SK-N-SH (cell line): ENCODE measurements around the gene SPRY4. TPM values are rescaled to one million over a fixed set of nuclear protein-coding genes. Genes with fewer than 3 reads are reported as not detected.

ENCODE experiments used
- CTCF ChIA-PET: fragments of 300-600, 350-600 bp; formaldehyde crosslinking; extraction: SDS; loops from one replicate; lab custom pipeline; 2021; lab: Yijun Ruan, JAX
- POLR2A ChIA-PET: fragments of 350-600 bp; sonication (Branson Sonifier 250); formaldehyde crosslinking; extraction: SDS; loops from one replicate; lab custom pipeline; 2020; ENCODE audit warnings: antibody characterized with exemption, inconsistent platforms; lab: Yijun Ruan, JAX
- DNase-seq: peaks from one replicate; pipeline ENCODE4 v3.0.0; 2012
- H2AFZ ChIP-seq: fragments of 200-600 bp; sonication (generic); 2 replicates; pipeline ENCODE4 v1.8.1; 2016; ENCODE audit warnings: antibody characterized with exemption, mild to moderate bottlenecking, low read depth
- H3F3A ChIP-seq: fragments of 200-600 bp; sonication (generic); replicated peaks from 2 replicates; pipeline ENCODE3; 2016; ENCODE audit warnings: antibody characterized with exemption, mild to moderate bottlenecking; ENCODE audit not compliant: insufficient read depth
- H3K27ac ChIP-seq, 2 experiments: fragments of 200-500 bp in 1 of 2; fragments of 200-600 bp in 1 of 2; sonication (Bioruptor generic) in 1 of 2; sonication (generic), shearing (Covaris generic) in 1 of 2; 2 replicates each; pipeline versions ENCODE4 v1.5.1 to v1.6.1; 2014 to 2016; ENCODE audit warnings: low read depth in 2 of 2, inconsistent platforms in 1 of 2, low read length in 1 of 2, mild to moderate bottlenecking in 1 of 2, mixed read lengths in 1 of 2
- H3K27me3 ChIP-seq: fragments of 200-600 bp; sonication (generic), shearing (Covaris generic); 2 replicates; pipeline ENCODE4 v1.6.1; 2016; ENCODE audit warnings: mixed run types; ENCODE audit not compliant: insufficient read depth
- H3K36me3 ChIP-seq, 2 experiments: fragments of 200-500 bp in 1 of 2; fragments of 200-600 bp in 1 of 2; sonication (Bioruptor generic) in 1 of 2; sonication (generic) in 1 of 2; replicated peaks in 1 of 2; 2 replicates each; pipeline versions ENCODE3 to v1.5.1; 2014 to 2016; ENCODE audit warnings: low read length in 1 of 2, mild to moderate bottlenecking in 1 of 2; ENCODE audit not compliant: insufficient read depth in 2 of 2, control insufficient read depth in 1 of 2
- H3K4me1 ChIP-seq, 2 experiments: fragments of 200-500 bp in 1 of 2; fragments of 200-600 bp in 1 of 2; sonication (Bioruptor generic) in 1 of 2; sonication (generic), shearing (Covaris generic) in 1 of 2; 2 replicates each; pipeline versions ENCODE4 v1.5.1 to v1.6.1; 2014 to 2016; ENCODE audit warnings: low read depth in 1 of 2, low read length in 1 of 2, mixed run types in 1 of 2; ENCODE audit not compliant: insufficient read depth in 2 of 2, control insufficient read depth in 1 of 2
- H3K4me2 ChIP-seq: fragments of 200-600 bp; sonication (generic), shearing (Covaris generic); 2 replicates; pipeline ENCODE4 v1.6.1; 2017; ENCODE audit warnings: mixed run types
- H3K4me3 ChIP-seq, 2 experiments: fragments of 200-500 bp in 1 of 2; fragments of 200-600 bp in 1 of 2; sonication (Bioruptor generic) in 1 of 2; sonication (generic), shearing (Covaris generic) in 1 of 2; 2 replicates each; pipeline versions ENCODE4 v1.5.1 to v1.8.1; 2014 to 2016; ENCODE audit warnings: low read depth in 2 of 2, inconsistent platforms in 1 of 2, low read length in 1 of 2, mild to moderate bottlenecking in 1 of 2, mixed read lengths in 1 of 2, moderate library complexity in 1 of 2
- H3K79me2 ChIP-seq: fragments of 200-600 bp; sonication (generic); 2 replicates; pipeline ENCODE4 v1.8.1; 2017; ENCODE audit warnings: mild to moderate bottlenecking; ENCODE audit not compliant: insufficient read depth
- H3K9ac ChIP-seq: fragments of 200-600 bp; sonication (generic); 2 replicates; pipeline ENCODE4 v1.6.1; 2017; ENCODE audit warnings: mixed run types
- H3K9me2 ChIP-seq: fragments of 200-600 bp; sonication (generic); 2 replicates; pipeline ENCODE4 v1.6.1; 2017; ENCODE audit warnings: mixed run types
- H3K9me3 ChIP-seq: fragments of 200-600 bp; sonication (generic); 2 replicates; pipeline ENCODE4 v1.6.1; 2017; ENCODE audit warnings: mixed run types, mild to moderate bottlenecking, moderate library complexity
- H4K20me1 ChIP-seq: fragments of 200-600 bp; sonication (generic); 2 replicates; pipeline ENCODE4 v1.6.1; 2017; ENCODE audit warnings: mild to moderate bottlenecking, mixed run types; ENCODE audit not compliant: insufficient read depth
- CTCF ChIP-seq: fragments of 200-600 bp; sonication (generic); IDR thresholded peaks from 2 replicates; pipeline ENCODE4 v1.6.1; 2017; ENCODE audit warnings: antibody characterized with exemption, mild to moderate bottlenecking, moderate library complexity
- ELF1 ChIP-seq: IDR thresholded peaks from 2 replicates; pipeline ENCODE4 v1.4.0; 2012
- EP300 ChIP-seq, 2 experiments: IDR thresholded peaks; 2 replicates each; pipeline versions ENCODE4 v1.4.0 to v1.6.1; 2012; ENCODE audit warnings: borderline replicate concordance in 1 of 2, low read depth in 1 of 2, low read length in 1 of 2
- GABPA ChIP-seq: IDR thresholded peaks from 2 replicates; pipeline ENCODE4 v1.4.0; 2012; ENCODE audit warnings: low read depth, mild to moderate bottlenecking
- MAX ChIP-seq: IDR thresholded peaks from 2 replicates; pipeline ENCODE4 v1.4.0; 2012; ENCODE audit warnings: low read depth
- MEF2A ChIP-seq: IDR thresholded peaks from 2 replicates; pipeline ENCODE4 v1.4.0; 2012; ENCODE audit warnings: low read depth, borderline replicate concordance
- NFIC ChIP-seq: IDR thresholded peaks from 2 replicates; pipeline ENCODE4 v1.4.0; 2012; ENCODE audit warnings: borderline replicate concordance
- NRF1 ChIP-seq: IDR thresholded peaks from 2 replicates; pipeline ENCODE4 v1.6.1; 2012; ENCODE audit warnings: low read depth, mild to moderate bottlenecking, low read length
- PBX3 ChIP-seq: IDR thresholded peaks from 2 replicates; pipeline ENCODE4; 2012
- RCOR1 ChIP-seq: fragments of 150-350 bp; IDR thresholded peaks from 2 replicates; pipeline ENCODE4 v1.6.1; 2017; ENCODE audit warnings: antibody characterized with exemption, low read length
- REST ChIP-seq: IDR thresholded peaks from 2 replicates; pipeline ENCODE4 v1.6.1; 2012; ENCODE audit warnings: mild to moderate bottlenecking, low read depth, low read length, moderate library complexity
- RFX5 ChIP-seq: IDR thresholded peaks from 2 replicates; pipeline ENCODE4 v1.6.1; 2012; ENCODE audit warnings: mild to moderate bottlenecking, improper control_type of control experiment, low read length
- RXRA ChIP-seq: IDR thresholded peaks from 2 replicates; pipeline ENCODE4 v1.4.0; 2012; ENCODE audit warnings: low read depth, mild to moderate bottlenecking, borderline replicate concordance
- TCF12 ChIP-seq: IDR thresholded peaks from 2 replicates; pipeline ENCODE4 v1.4.0; 2012
- WGBS: methylation state at CpG from one replicate; pipeline ENCODE4 v1.1.6; 2017; ENCODE audit warnings: low lambda C conversion rate; 5-methylcytosine and 5-hydroxymethylcytosine counted together
- polyA plus RNA-seq, 3 experiments: library from polyadenylated mRNA; depleted of rRNA; stranded (reverse); fragments of >200 nt; gene quantifications; 2 replicates each; pipeline ENCODE4 v1.2.3, GENCODE V29; 2012

The SPRY4 gene
- polyA plus RNA-seq, 1 of the 3 experiments (the other 2 are of a cell fraction): 18.0 TPM

- TF ChIP-seq RFX5 (no peak), REST (no peak), CTCF (no peak)
- DNase-seq: no peak
- Histone ChIP-seq H3K9me3 (no peaks in the 10 kb centered on the region), H3K79me2 (peaks cover 100% of the 10 kb centered on the region), H3K4me2 (peak overlapping the region; percentile 61; the same call in 1 of the 2 replicates), H2AFZ (no peak overlapping the region), H3K4me1 (peaks cover 71% of the 10 kb centered on the region in 2 experiments), H3K27ac (peak overlapping the region; percentile 67 to 80), H3F3A (peaks cover 17% of the 10 kb centered on the region), H3K9ac (no peak overlapping the region), H3K27me3 (no peaks in the 10 kb centered on the region), H3K36me3 (peaks cover 43 to 45% of the 10 kb centered on the region in 2 experiments), H3K9me2 (no peaks in the 10 kb centered on the region), H4K20me1 (peaks cover 100% of the 10 kb centered on the region), H3K4me3 (peak overlapping the region in 1 of 2 experiments; percentile 12; a peak in 1 of 4 replicates)
- 83% methylated on average over 6 of the region's 6 CpGs for WGBS
- CTCF ChIA-PET: interaction anchor here (1.4 to 1.6 kb wide), 2 partner anchors 165 to 171 kb away, joined by 3 to 5 read pairs; no protein-coding TSS in a partner anchor
- POLR2A ChIA-PET: no interaction called here
Observed at GRCh38 chr5:142316681-142317080, 8.1 kb downstream of the SPRY4 start.

- H3K27ac ChIP-seq: peak overlapping the region; percentile 67 to 80; a peak in 3 of 4 replicates
- H3K4me2 ChIP-seq: peak overlapping the region; percentile 61
- H3K9ac ChIP-seq: no peak overlapping the region
- peaks cover 100% of the 10 kb centered on the region for H3K79me2 ChIP-seq
- H3K9me2 ChIP-seq: no peaks in the 10 kb centered on the region
- 11% methylated on average over 4 of the region's 4 CpGs for WGBS
- H3K4me1 ChIP-seq: peaks cover 66 to 70% of the 10 kb centered on the region in 2 experiments
- no peak overlapping the region for H2AFZ ChIP-seq
- H3F3A ChIP-seq: peaks cover 17% of the 10 kb centered on the region
- H3K9me3 ChIP-seq: no peaks in the 10 kb centered on the region
- ChIA-PET CTCF (interaction anchor here (0.7 to 1.4 kb wide), 6 partner anchors 11 to 233 kb away, joined by 3 to 4 read pairs (median 3); no protein-coding TSS in a partner anchor), POLR2A (interaction anchor here (0.8 kb wide), 1 partner anchor 56 kb away, joined by 3 read pairs; no protein-coding TSS in a partner anchor)
- no peaks in the 10 kb centered on the region for H3K27me3 ChIP-seq
- H4K20me1 ChIP-seq: peaks cover 100% of the 10 kb centered on the region
- peak; percentile 89 for TF ChIP-seq NFIC
- TF ChIP-seq RCOR1: no peak
- peak; percentile 49 for TF ChIP-seq TCF12
- 0 out of 2 replicates have a peak, but pooled peaks have one; percentile 33 for TF ChIP-seq ELF1
- TF ChIP-seq NRF1: no peak
- TF ChIP-seq MAX: peak; percentile 77
- peak; percentile 83; the same call in 1 of the 2 replicates for TF ChIP-seq MEF2A
- peak; percentile 72 for TF ChIP-seq PBX3
- TF ChIP-seq RXRA: peak; percentile 68; the same call in 1 of the 2 replicates
- TF ChIP-seq EP300 (IDR thresholded peaks at IDR 0.05; ENCODE audit: borderline replicate concordance in 1 of 2, low read depth in 1 of 2, low read length in 1 of 2): peak in 1 of 2 experiments; percentile 42; a peak in 1 of 4 replicates
- TF ChIP-seq GABPA: peak; percentile 56; the same call in 1 of the 2 replicates
- TF ChIP-seq, all 33 proteins: peak for 9
- peak; percentile 69 for DNase-seq
- Histone ChIP-seq H3K4me3 (no peak overlapping the region), H3K36me3 (peaks cover 48 to 50% of the 10 kb centered on the region in 2 experiments)
Observed at GRCh38 chr5:142316051-142316450, 8.8 kb downstream of the SPRY4 start.
